SK-N-SH (cell line): ENCODE measurements around the gene CD180. TPM values are rescaled to one million over a fixed set of nuclear protein-coding genes. Genes with fewer than 3 reads are reported as not detected.

ENCODE experiments used
- CTCF ChIA-PET: fragments of 300-600, 350-600 bp; formaldehyde crosslinking; extraction: SDS; loops from one replicate; lab custom pipeline; 2021; lab: Yijun Ruan, JAX
- POLR2A ChIA-PET: fragments of 350-600 bp; sonication (Branson Sonifier 250); formaldehyde crosslinking; extraction: SDS; loops from one replicate; lab custom pipeline; 2020; ENCODE audit warnings: antibody characterized with exemption, inconsistent platforms; lab: Yijun Ruan, JAX
- DNase-seq: peaks from one replicate; pipeline ENCODE4 v3.0.0; 2012
- H2AFZ ChIP-seq: fragments of 200-600 bp; sonication (generic); 2 replicates; pipeline ENCODE4 v1.8.1; 2016; ENCODE audit warnings: antibody characterized with exemption, mild to moderate bottlenecking, low read depth
- H3F3A ChIP-seq: fragments of 200-600 bp; sonication (generic); replicated peaks from 2 replicates; pipeline ENCODE3; 2016; ENCODE audit warnings: antibody characterized with exemption, mild to moderate bottlenecking; ENCODE audit not compliant: insufficient read depth
- H3K27ac ChIP-seq, 2 experiments: fragments of 200-500 bp in 1 of 2; fragments of 200-600 bp in 1 of 2; sonication (Bioruptor generic) in 1 of 2; sonication (generic), shearing (Covaris generic) in 1 of 2; 2 replicates each; pipeline versions ENCODE4 v1.5.1 to v1.6.1; 2014 to 2016; ENCODE audit warnings: low read depth in 2 of 2, inconsistent platforms in 1 of 2, low read length in 1 of 2, mild to moderate bottlenecking in 1 of 2, mixed read lengths in 1 of 2
- H3K27me3 ChIP-seq: fragments of 200-600 bp; sonication (generic), shearing (Covaris generic); 2 replicates; pipeline ENCODE4 v1.6.1; 2016; ENCODE audit warnings: mixed run types; ENCODE audit not compliant: insufficient read depth
- H3K36me3 ChIP-seq, 2 experiments: fragments of 200-500 bp in 1 of 2; fragments of 200-600 bp in 1 of 2; sonication (Bioruptor generic) in 1 of 2; sonication (generic) in 1 of 2; replicated peaks in 1 of 2; 2 replicates each; pipeline versions ENCODE3 to v1.5.1; 2014 to 2016; ENCODE audit warnings: low read length in 1 of 2, mild to moderate bottlenecking in 1 of 2; ENCODE audit not compliant: insufficient read depth in 2 of 2, control insufficient read depth in 1 of 2
- H3K4me1 ChIP-seq, 2 experiments: fragments of 200-500 bp in 1 of 2; fragments of 200-600 bp in 1 of 2; sonication (Bioruptor generic) in 1 of 2; sonication (generic), shearing (Covaris generic) in 1 of 2; 2 replicates each; pipeline versions ENCODE4 v1.5.1 to v1.6.1; 2014 to 2016; ENCODE audit warnings: low read depth in 1 of 2, low read length in 1 of 2, mixed run types in 1 of 2; ENCODE audit not compliant: insufficient read depth in 2 of 2, control insufficient read depth in 1 of 2
- H3K4me2 ChIP-seq: fragments of 200-600 bp; sonication (generic), shearing (Covaris generic); 2 replicates; pipeline ENCODE4 v1.6.1; 2017; ENCODE audit warnings: mixed run types
- H3K4me3 ChIP-seq, 2 experiments: fragments of 200-500 bp in 1 of 2; fragments of 200-600 bp in 1 of 2; sonication (Bioruptor generic) in 1 of 2; sonication (generic), shearing (Covaris generic) in 1 of 2; 2 replicates each; pipeline versions ENCODE4 v1.5.1 to v1.8.1; 2014 to 2016; ENCODE audit warnings: low read depth in 2 of 2, inconsistent platforms in 1 of 2, low read length in 1 of 2, mild to moderate bottlenecking in 1 of 2, mixed read lengths in 1 of 2, moderate library complexity in 1 of 2
- H3K79me2 ChIP-seq: fragments of 200-600 bp; sonication (generic); 2 replicates; pipeline ENCODE4 v1.8.1; 2017; ENCODE audit warnings: mild to moderate bottlenecking; ENCODE audit not compliant: insufficient read depth
- H3K9ac ChIP-seq: fragments of 200-600 bp; sonication (generic); 2 replicates; pipeline ENCODE4 v1.6.1; 2017; ENCODE audit warnings: mixed run types
- H3K9me2 ChIP-seq: fragments of 200-600 bp; sonication (generic); 2 replicates; pipeline ENCODE4 v1.6.1; 2017; ENCODE audit warnings: mixed run types
- H3K9me3 ChIP-seq: fragments of 200-600 bp; sonication (generic); 2 replicates; pipeline ENCODE4 v1.6.1; 2017; ENCODE audit warnings: mixed run types, mild to moderate bottlenecking, moderate library complexity
- H4K20me1 ChIP-seq: fragments of 200-600 bp; sonication (generic); 2 replicates; pipeline ENCODE4 v1.6.1; 2017; ENCODE audit warnings: mild to moderate bottlenecking, mixed run types; ENCODE audit not compliant: insufficient read depth
- CHD2 ChIP-seq: fragments of 150-350 bp; IDR thresholded peaks from 2 replicates; pipeline ENCODE4 v1.6.1; 2018; ENCODE audit warnings: low read length; ENCODE audit not compliant: partially characterized antibody
- FOSL2 ChIP-seq: IDR thresholded peaks from 2 replicates; pipeline ENCODE4 v1.4.0; 2012; ENCODE audit warnings: low read depth, mild to moderate bottlenecking, moderate library complexity, borderline replicate concordance
- FOXJ3 ChIP-seq: sonication (generic); formaldehyde crosslinking; IDR thresholded peaks from 2 replicates; pipeline ENCODE4 v1.5.1; 2020; ENCODE audit warnings: mild to moderate bottlenecking, missing genetic modification reagents
- GABPA ChIP-seq: IDR thresholded peaks from 2 replicates; pipeline ENCODE4 v1.4.0; 2012; ENCODE audit warnings: low read depth, mild to moderate bottlenecking
- JUND ChIP-seq: IDR thresholded peaks from 2 replicates; pipeline ENCODE4 v1.4.0; 2012
- MEF2A ChIP-seq: IDR thresholded peaks from 2 replicates; pipeline ENCODE4 v1.4.0; 2012; ENCODE audit warnings: low read depth, borderline replicate concordance
- MXI1 ChIP-seq: IDR thresholded peaks from 2 replicates; pipeline ENCODE4 v1.6.1; 2012; ENCODE audit warnings: mild to moderate bottlenecking, low read depth, low read length, improper control_type of control experiment
- RCOR1 ChIP-seq: fragments of 150-350 bp; IDR thresholded peaks from 2 replicates; pipeline ENCODE4 v1.6.1; 2017; ENCODE audit warnings: antibody characterized with exemption, low read length
- RXRA ChIP-seq: IDR thresholded peaks from 2 replicates; pipeline ENCODE4 v1.4.0; 2012; ENCODE audit warnings: low read depth, mild to moderate bottlenecking, borderline replicate concordance
- SIN3A ChIP-seq: IDR thresholded peaks from 2 replicates; pipeline ENCODE4 v1.6.1; 2012; ENCODE audit warnings: low read depth, mild to moderate bottlenecking, low read length, moderate library complexity, borderline replicate concordance
- TAF1 ChIP-seq: IDR thresholded peaks from 2 replicates; pipeline ENCODE4 v1.6.1; 2012; ENCODE audit warnings: low read depth, mild to moderate bottlenecking, low read length, moderate library complexity, borderline replicate concordance
- TEAD4 ChIP-seq: IDR thresholded peaks from 2 replicates; pipeline ENCODE4 v1.4.0; 2012; ENCODE audit warnings: mild to moderate bottlenecking, borderline replicate concordance; ENCODE audit not compliant: insufficient read depth
- YY1 ChIP-seq: IDR thresholded peaks from 2 replicates; pipeline ENCODE4 v1.4.0; 2012; ENCODE audit warnings: low read depth, mild to moderate bottlenecking
- WGBS: methylation state at CpG from one replicate; pipeline ENCODE4 v1.1.6; 2017; ENCODE audit warnings: low lambda C conversion rate; 5-methylcytosine and 5-hydroxymethylcytosine counted together
- polyA plus RNA-seq, 3 experiments: library from polyadenylated mRNA; depleted of rRNA; stranded (reverse); fragments of >200 nt; gene quantifications; 2 replicates each; pipeline ENCODE4 v1.2.3, GENCODE V29; 2012
- TF ChIP-seq, protein P1 (sequence below): IDR thresholded peaks from 2 replicates; pipeline ENCODE4 v1.4.0; 2012; ENCODE audit warnings: low read depth, borderline replicate concordance
- TF ChIP-seq, protein P2 (sequence below): fragments of 200-600 bp; sonication (generic); IDR thresholded peaks from 2 replicates; pipeline ENCODE4 v1.6.1; 2017; ENCODE audit warnings: antibody characterized with exemption, mild to moderate bottlenecking, moderate library complexity
- TF ChIP-seq, protein P3 (sequence below): IDR thresholded peaks from 2 replicates; pipeline ENCODE4 v1.4.0; 2012; ENCODE audit warnings: low read depth, borderline replicate concordance

CD180 gene
- polyA plus RNA-seq, 1 of the 3 experiments (the other 2 are of a cell fraction), result 0.02 TPM

DNA sequence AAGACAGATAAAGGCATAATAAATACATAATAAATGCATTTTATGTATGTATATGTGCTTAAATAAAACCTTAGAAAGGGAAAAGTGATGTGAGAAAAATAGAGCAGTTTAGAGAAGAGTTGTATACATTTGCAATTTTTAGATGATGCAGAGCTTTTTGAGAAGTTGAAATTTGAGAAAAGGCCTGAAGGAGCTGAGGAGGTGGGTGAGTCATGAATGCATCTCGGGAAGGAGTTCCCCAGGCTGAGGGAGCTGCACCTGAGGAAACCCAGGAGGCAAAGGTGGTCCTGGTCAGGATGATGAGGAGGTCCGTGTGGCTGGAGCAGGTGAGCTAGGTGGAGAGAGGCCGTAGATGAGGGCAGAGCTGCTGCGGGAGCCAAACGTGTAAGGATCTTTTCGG, 17.4 kb upstream of the CD180 start:
- Histone ChIP-seq H3K4me1 (peaks cover 4 to 16% of the 10 kb centered on the region in 2 experiments; a peak in 1 of 4 replicates), H3K9me3 (no peaks in the 10 kb centered on the region), H3K9ac (no peak overlapping the region), H3K4me2 (no peak overlapping the region), H3K27ac (no peak overlapping the region), H3K79me2 (no peaks in the 10 kb centered on the region), H3K9me2 (no peaks in the 10 kb centered on the region), H3K4me3 (no peak overlapping the region), H2AFZ (no peak overlapping the region), H3K36me3 (no peaks in the 10 kb centered on the region), H3K27me3 (no peaks in the 10 kb centered on the region), H4K20me1 (no peaks in the 10 kb centered on the region), H3F3A (no peaks in the 10 kb centered on the region)
- ChIA-PET POLR2A (no interaction called here), CTCF (interaction anchor here (0.8 to 3.2 kb wide), 9 partner anchors 8 to 908 kb away, joined by 3 to 17 read pairs (median 3); no protein-coding TSS in a partner anchor)
- WGBS, result 78% methylated on average over 6 of the region's 6 CpGs
- no peak for DNase-seq
- TF ChIP-seq, protein P1, sequence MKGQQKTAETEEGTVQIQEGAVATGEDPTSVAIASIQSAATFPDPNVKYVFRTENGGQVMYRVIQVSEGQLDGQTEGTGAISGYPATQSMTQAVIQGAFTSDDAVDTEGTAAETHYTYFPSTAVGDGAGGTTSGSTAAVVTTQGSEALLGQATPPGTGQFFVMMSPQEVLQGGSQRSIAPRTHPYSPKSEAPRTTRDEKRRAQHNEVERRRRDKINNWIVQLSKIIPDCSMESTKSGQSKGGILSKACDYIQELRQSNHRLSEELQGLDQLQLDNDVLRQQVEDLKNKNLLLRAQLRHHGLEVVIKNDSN, result no peak
- TF ChIP-seq FOSL2, result peak; percentile 37; the same call in 1 of the 2 replicates

DNA sequence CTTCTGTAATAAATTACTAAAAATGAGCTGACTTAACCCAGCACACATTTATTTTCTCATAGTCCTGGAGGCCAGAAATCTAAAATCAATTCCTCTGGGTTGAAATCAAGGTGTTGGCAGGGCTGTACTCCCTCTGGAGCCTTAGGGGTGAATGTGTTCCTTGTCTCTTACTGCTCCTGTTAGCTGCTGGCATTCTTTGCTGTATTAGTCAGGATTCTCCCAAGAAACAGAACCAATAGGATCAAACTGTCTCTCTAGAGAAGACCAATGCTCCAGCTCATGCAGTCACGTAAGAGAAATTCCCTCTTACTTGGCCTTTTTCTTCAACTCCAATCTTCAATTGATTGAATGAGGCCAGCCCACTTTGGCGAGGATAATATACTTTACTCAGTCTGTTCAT, 15.3 kb upstream of the CD180 start:
- H3K27ac ChIP-seq, result no peak overlapping the region
- H3K79me2 ChIP-seq, result no peaks in the 10 kb centered on the region
- H3K9me2 ChIP-seq, result no peaks in the 10 kb centered on the region
- DNase-seq, result no peak
- no peaks in the 10 kb centered on the region for H3K9me3 ChIP-seq
- H4K20me1 ChIP-seq, result no peaks in the 10 kb centered on the region
- H3K9ac ChIP-seq, result no peak overlapping the region
- H3K27me3 ChIP-seq, result no peaks in the 10 kb centered on the region
- H3K4me3 ChIP-seq, result no peak overlapping the region
- WGBS, result 79% methylated on average over 2 of the region's 2 CpGs
- ChIA-PET POLR2A (no interaction called here), CTCF (interaction anchor here (0.8 to 12.2 kb wide), 4 partner anchors 11 to 1040 kb away, joined by 3 to 201 read pairs (median 3); no protein-coding TSS in a partner anchor)
- peaks cover 4 to 17% of the 10 kb centered on the region in 2 experiments; a peak in 2 of 4 replicates for H3K4me1 ChIP-seq
- no peak overlapping the region for H2AFZ ChIP-seq
- no peak overlapping the region for H3K4me2 ChIP-seq
- H3F3A ChIP-seq, result no peaks in the 10 kb centered on the region
- H3K36me3 ChIP-seq, result no peaks in the 10 kb centered on the region
- TF ChIP-seq FOSL2 (peak; percentile 9; the same call in 1 of the 2 replicates), TEAD4 (no peak)

DNA sequence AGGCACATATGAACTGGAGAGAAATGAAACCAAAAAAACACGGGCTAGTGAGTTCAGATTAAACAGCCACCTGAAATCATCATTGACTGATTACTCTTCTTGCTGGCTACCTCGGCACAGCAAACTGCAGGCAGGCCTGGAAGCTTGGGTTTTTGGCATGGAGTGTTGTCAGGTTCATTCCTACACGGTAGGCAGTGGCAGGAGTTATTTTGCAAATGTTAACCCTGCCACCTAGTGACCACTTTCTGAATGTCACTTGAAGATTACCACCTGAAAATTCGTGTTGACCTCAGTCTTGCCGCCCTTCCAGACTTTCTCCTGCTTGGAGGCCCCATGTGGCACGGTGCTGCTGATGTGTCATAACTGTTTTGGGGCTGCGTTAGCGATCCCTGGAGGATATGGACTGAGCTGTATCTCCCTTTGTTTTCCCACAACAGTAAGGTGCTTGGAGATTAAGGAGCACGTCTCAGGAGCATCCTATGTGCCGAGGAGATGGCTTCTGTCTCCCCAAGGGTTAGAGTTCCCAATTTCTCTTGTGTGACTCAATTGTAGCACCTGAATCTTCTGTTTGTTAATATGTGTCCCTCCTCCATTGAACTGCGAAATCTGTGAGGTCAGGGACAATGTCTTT, 12.7 kb upstream of the CD180 start:
- Histone ChIP-seq H3K4me3 (no peak overlapping the region; a peak in 1 of 4 replicates), H3K9me3 (no peaks in the 10 kb centered on the region), H3F3A (no peaks in the 10 kb centered on the region), H2AFZ (peak overlapping the region; percentile 58; the same call in 1 of the 2 replicates), H3K36me3 (no peaks in the 10 kb centered on the region), H3K9me2 (no peaks in the 10 kb centered on the region), H3K4me1 (peaks cover 0 to 10% of the 10 kb centered on the region in 2 experiments; a peak in 2 of 4 replicates), H4K20me1 (no peaks in the 10 kb centered on the region), H3K27ac (no peak overlapping the region), H3K9ac (no peak overlapping the region), H3K27me3 (no peaks in the 10 kb centered on the region), H3K4me2 (no peak overlapping the region), H3K79me2 (no peaks in the 10 kb centered on the region)
- ChIA-PET CTCF (interaction anchor here (0.5 to 12.2 kb wide), 50 partner anchors 9 to 1044 kb away, joined by 3 to 201 read pairs (median 4); partner anchors contain the start of gene CD180), POLR2A (no interaction called here)
- 26% methylated on average over 11 of the region's 11 CpGs for WGBS
- DNase-seq, result peak; percentile 79
- TF ChIP-seq FOXJ3 (CRISPR knock-in tag) (no peak), MXI1 (peak; percentile 59; the same call in 1 of the 2 replicates), CHD2 (no peak), TEAD4 (no peak), YY1 (no peak), RCOR1 (no peak), SIN3A (no peak), TAF1 (no peak), MEF2A (no peak), JUND (no peak), RXRA (no peak), GABPA (no peak)
- TF ChIP-seq, protein P2, sequence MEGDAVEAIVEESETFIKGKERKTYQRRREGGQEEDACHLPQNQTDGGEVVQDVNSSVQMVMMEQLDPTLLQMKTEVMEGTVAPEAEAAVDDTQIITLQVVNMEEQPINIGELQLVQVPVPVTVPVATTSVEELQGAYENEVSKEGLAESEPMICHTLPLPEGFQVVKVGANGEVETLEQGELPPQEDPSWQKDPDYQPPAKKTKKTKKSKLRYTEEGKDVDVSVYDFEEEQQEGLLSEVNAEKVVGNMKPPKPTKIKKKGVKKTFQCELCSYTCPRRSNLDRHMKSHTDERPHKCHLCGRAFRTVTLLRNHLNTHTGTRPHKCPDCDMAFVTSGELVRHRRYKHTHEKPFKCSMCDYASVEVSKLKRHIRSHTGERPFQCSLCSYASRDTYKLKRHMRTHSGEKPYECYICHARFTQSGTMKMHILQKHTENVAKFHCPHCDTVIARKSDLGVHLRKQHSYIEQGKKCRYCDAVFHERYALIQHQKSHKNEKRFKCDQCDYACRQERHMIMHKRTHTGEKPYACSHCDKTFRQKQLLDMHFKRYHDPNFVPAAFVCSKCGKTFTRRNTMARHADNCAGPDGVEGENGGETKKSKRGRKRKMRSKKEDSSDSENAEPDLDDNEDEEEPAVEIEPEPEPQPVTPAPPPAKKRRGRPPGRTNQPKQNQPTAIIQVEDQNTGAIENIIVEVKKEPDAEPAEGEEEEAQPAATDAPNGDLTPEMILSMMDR, result peak; percentile 73
- TF ChIP-seq, protein P3, sequence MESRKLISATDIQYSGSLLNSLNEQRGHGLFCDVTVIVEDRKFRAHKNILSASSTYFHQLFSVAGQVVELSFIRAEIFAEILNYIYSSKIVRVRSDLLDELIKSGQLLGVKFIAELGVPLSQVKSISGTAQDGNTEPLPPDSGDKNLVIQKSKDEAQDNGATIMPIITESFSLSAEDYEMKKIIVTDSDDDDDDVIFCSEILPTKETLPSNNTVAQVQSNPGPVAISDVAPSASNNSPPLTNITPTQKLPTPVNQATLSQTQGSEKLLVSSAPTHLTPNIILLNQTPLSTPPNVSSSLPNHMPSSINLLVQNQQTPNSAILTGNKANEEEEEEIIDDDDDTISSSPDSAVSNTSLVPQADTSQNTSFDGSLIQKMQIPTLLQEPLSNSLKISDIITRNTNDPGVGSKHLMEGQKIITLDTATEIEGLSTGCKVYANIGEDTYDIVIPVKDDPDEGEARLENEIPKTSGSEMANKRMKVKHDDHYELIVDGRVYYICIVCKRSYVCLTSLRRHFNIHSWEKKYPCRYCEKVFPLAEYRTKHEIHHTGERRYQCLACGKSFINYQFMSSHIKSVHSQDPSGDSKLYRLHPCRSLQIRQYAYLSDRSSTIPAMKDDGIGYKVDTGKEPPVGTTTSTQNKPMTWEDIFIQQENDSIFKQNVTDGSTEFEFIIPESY, result no peak
